Activated CD8-positive, alpha-beta memory T cell treated with anti-CD3 and anti-CD28 coated beads for 1 hour (primary cell): ENCODE results near the gene FHDC1.

ENCODE experiments used
- DNase-seq, 2 donors: peaks; one replicate each; pipeline ENCODE4 v3.0.0-alpha.2; 2020; ENCODE audit warnings: low read depth in 1 of 2; ENCODE audit errors: extremely low read depth in 1 of 2

Gene FHDC1

GRCh38 chr4:153028535-153028934 lies 92.4 kb downstream of the FHDC1 start:
- DNase-seq, result no peak
